Effector memory CD8-positive, alpha-beta T cell (primary cell): ENCODE results near the gene NTRK3.

ENCODE experiments used
- ATAC-seq: fragments of 150-1000 bp; cut with Tn5 transposase; replicated peaks from 2 replicates; pipeline ENCODE4 v1.10.0; 2021; ENCODE audit warnings: mild to moderate bottlenecking, moderate library complexity
- DNase-seq, 3 experiments: peaks; one replicate each; pipeline ENCODE4 v3.0.0; 2021
- H3K27ac Mint-ChIP-seq, 2 donors: one replicate each; pipeline ENCODE4 v1.8.0; 2022; ENCODE audit warnings: mild to moderate bottlenecking in 2 of 2, mixed read lengths in 2 of 2, moderate library complexity in 2 of 2
- H3K27me3 Mint-ChIP-seq, 2 donors: one replicate each; pipeline ENCODE4 v1.8.0; 2022; ENCODE audit warnings: mixed read lengths in 2 of 2
- H3K36me3 Mint-ChIP-seq: one replicate; pipeline ENCODE4 v1.8.0; 2022; ENCODE audit warnings: mild to moderate bottlenecking, moderate library complexity, mixed read lengths; ENCODE audit not compliant: insufficient read depth
- H3K4me1 Mint-ChIP-seq, 2 donors: one replicate each; pipeline ENCODE4 v1.8.0; 2022; ENCODE audit warnings: low read depth in 2 of 2, mixed read lengths in 2 of 2
- H3K4me3 Mint-ChIP-seq, 2 donors: one replicate each; pipeline ENCODE4 v1.8.0; 2022; ENCODE audit warnings: mild to moderate bottlenecking in 2 of 2, mixed read lengths in 2 of 2, moderate library complexity in 2 of 2
- H3K9me3 Mint-ChIP-seq, 2 donors: one replicate each; pipeline ENCODE4 v1.8.0; 2022; ENCODE audit warnings: mixed read lengths in 2 of 2

Gene NTRK3

DNA sequence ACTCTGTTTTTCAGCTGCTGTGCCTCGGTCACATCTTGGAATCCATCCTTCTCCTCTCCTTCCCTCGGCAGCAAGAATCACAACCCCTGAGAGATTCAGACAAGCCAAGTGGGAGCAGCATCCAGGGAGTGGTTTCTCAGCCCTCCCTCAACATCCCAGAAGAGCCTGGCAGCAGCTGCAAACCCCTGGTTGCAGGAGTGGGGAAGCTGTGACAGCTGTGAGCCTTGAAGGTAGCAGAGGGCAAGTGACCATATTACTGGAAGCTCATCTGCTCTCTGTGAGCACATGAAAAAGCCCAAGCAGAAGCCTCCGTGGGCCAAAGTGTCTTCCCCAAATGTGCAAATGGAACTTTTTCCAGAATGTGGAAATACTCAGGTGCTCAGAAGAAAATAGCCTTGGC, 312.9 kb downstream of the NTRK3 start:
- no peak overlapping the region for H3K27ac Mint-ChIP-seq
- peaks cover 4 to 22% of the 10 kb centered on the region in 2 donors for H3K27me3 Mint-ChIP-seq
- no peaks in the 10 kb centered on the region for H3K4me1 Mint-ChIP-seq
- no peak overlapping the region for H3K4me3 Mint-ChIP-seq
- H3K36me3 Mint-ChIP-seq, result peaks cover 3% of the 10 kb centered on the region
- DNase-seq, result no peak
- H3K9me3 Mint-ChIP-seq, result no peaks in the 10 kb centered on the region
- no peak for ATAC-seq

DNA sequence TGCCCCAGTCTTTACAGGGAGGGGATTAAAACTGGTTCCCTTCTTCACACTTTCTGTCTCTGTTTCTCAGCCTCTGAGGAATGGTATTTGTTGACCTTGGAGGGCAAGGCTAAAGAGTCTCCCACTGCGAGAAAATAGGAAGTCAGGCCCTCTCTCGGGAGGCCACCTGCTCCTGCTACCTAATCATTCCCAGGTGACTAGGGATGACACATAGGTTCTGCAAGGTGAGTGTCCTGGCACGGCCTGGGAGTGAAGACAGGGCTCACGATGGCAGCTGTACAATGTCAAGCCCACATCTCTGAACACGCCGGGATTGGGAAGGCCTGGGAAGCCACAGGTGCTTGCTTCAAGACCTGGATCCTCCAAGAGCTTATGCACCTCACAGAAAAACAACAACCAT, 314.2 kb downstream of the NTRK3 start:
- Mint-ChIP-seq H3K36me3 (no peaks in the 10 kb centered on the region), H3K4me1 (no peaks in the 10 kb centered on the region), H3K4me3 (no peak overlapping the region), H3K27ac (no peak overlapping the region), H3K9me3 (no peaks in the 10 kb centered on the region), H3K27me3 (peaks cover 4 to 16% of the 10 kb centered on the region in 2 donors)
- DNase-seq (no peak), ATAC-seq (no peak)

DNA sequence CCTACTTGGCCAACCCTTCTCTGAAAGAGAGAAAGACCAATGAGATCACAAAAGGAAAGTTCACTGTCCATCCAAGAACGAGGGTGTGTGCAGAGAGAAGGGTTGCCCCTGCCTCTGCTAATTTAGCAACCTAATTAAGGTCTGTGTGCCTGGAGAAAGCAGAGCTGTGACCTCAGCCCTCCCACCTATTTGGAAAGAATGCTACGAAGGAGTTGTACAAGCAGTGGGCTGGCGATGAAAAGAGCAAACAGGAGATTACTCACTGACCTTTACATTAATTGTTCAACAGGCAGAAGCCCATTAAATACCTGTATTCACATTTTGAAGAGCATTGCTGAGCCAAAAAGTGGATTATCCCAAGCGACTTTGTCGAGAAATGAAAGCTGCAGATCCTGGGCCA, 314.9 kb downstream of the NTRK3 start:
- no peak for DNase-seq

DNA sequence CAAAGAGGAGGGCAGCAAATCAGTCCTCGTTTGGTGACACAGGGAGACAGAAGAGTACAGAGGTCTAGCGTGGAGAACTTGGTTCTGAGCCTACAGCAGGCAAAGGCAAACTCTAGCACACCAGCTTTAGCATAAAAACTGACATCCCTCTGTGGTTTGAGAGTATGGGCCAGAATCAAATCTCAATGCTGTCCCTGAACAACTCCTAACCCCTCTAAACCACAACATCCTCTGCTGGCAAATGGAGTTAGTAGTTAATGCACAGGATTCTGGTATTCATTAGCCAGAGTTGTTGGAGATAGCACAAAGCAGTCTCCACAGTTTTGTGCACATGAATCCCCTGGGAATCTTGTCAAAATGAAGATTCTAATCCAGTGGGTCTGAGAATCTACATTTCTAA, 315.8 kb downstream of the NTRK3 start:
- H3K27me3 Mint-ChIP-seq, result peaks cover 4 to 13% of the 10 kb centered on the region in 2 donors
- DNase-seq (no peak), ATAC-seq (no peak)
- no peaks in the 10 kb centered on the region for H3K36me3 Mint-ChIP-seq
- H3K4me3 Mint-ChIP-seq, result no peak overlapping the region
- no peak overlapping the region for H3K27ac Mint-ChIP-seq
- no peaks in the 10 kb centered on the region for H3K9me3 Mint-ChIP-seq
- H3K4me1 Mint-ChIP-seq, result no peaks in the 10 kb centered on the region

More for the DNA sequence above, 314.9 kb downstream of the NTRK3 start:
- ATAC-seq, result no peak
- Mint-ChIP-seq H3K36me3 (no peaks in the 10 kb centered on the region), H3K27me3 (peaks cover 4 to 13% of the 10 kb centered on the region in 2 donors), H3K4me1 (no peaks in the 10 kb centered on the region), H3K27ac (no peak overlapping the region), H3K9me3 (no peaks in the 10 kb centered on the region), H3K4me3 (no peak overlapping the region)

DNA sequence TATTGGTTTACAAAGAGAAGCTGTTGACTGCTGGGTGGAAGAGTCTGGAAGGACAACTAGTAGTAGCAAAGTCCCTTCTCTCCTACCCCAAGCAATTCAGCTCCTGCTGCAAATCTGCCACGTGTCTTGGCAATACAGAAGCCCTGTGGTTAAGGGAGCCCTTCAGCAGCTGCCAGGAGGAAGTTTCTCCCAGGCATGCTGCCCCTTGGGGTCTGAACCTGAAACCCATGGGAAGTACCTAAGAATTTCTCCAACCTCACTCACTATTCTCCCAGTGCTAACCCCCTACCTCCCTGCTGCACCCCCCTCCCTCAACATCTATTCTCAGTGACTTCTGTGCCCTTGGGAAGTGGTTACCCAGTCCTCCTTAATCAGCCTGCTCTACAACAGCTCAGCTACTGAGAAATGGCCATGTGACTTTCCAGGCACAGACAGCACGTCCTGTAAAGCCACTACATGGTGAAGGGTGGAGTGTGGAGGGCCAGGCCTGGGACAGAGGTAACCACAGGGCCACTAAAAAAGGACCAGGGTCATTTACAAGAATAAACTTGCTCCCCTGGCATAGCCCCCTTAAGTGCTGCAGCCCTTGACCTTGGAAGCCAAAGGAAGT, 316.6 kb downstream of the NTRK3 start:
- Mint-ChIP-seq H3K4me3 (no peak overlapping the region), H3K27ac (no peak overlapping the region), H3K9me3 (peaks cover 0 to 2% of the 10 kb centered on the region in 2 donors), H3K4me1 (no peaks in the 10 kb centered on the region), H3K36me3 (no peaks in the 10 kb centered on the region), H3K27me3 (peaks cover 4 to 13% of the 10 kb centered on the region in 2 donors)
- no peak for ATAC-seq
- DNase-seq, result no peak

DNA sequence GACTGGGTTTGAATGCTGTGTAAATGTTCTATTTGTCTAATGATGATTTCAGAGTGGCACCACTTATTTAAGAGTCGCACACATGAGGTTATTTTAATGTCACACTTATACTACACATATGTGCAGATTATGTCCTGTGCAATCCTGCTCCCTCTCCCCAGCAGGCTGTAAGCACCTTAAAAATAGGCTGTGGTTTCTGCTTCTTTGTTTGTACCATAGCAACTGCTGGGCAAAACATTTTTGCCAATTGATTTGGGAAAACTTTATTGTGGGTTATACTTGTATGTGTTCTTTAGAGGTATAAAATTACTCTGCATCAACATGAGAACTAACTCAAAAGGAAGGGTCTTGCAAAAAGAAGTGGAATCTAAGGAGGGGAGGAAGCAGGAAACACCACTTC, 318.5 kb downstream of the NTRK3 start:
- Mint-ChIP-seq H3K27me3 (peaks cover 4 to 13% of the 10 kb centered on the region in 2 donors), H3K36me3 (no peaks in the 10 kb centered on the region), H3K4me3 (no peak overlapping the region), H3K4me1 (no peaks in the 10 kb centered on the region), H3K9me3 (peaks cover 0 to 2% of the 10 kb centered on the region in 2 donors), H3K27ac (no peak overlapping the region)
- ATAC-seq (no peak), DNase-seq (no peak)

DNA sequence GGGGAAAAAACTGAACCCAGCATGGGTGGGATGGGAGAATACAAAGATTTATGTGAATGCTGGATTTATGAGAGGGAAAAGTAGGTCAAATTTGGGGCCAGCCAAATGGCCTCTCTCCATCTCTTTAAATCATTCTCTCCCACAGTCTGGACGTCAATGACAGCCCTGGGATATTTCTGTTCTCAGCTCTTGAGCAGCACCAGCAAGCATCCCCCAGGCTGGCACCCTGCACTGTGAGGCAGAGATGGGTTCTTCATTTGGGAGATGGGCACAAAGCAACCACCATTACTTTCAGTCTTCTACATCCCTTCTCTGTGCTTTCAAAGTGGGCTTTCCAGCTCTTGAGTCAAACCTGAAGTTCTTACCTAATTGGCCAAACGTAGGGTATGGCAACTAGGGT, 321.0 kb downstream of the NTRK3 start:
- Mint-ChIP-seq H3K4me3 (no peak overlapping the region), H3K36me3 (no peaks in the 10 kb centered on the region), H3K4me1 (no peaks in the 10 kb centered on the region), H3K27ac (no peak overlapping the region), H3K9me3 (peaks cover 0 to 2% of the 10 kb centered on the region in 2 donors), H3K27me3 (no peaks in the 10 kb centered on the region)
- DNase-seq, result no peak
- ATAC-seq, result no peak

DNA sequence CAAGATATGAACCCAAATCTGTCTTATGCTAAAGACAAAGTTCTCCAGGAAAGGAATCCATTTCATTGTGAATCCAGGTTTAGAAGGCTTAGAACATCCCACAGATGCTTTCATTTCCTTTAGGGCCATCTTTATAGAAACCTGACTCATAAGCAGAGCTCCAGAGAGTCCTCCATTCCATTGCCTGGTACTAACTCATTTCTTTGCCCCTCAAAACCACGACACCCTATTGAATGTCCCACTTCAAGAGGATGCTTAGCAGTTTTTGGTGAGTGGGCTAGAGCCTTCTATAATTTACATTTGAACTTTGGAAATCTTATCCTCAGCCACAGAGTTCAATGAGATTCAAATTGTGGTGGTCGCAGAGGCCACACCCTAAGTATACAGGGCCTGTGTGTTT, 325.0 kb downstream of the NTRK3 start:
- ATAC-seq, result no peak
- no peaks in the 10 kb centered on the region for H3K27me3 Mint-ChIP-seq
- no peak overlapping the region for H3K4me3 Mint-ChIP-seq
- H3K36me3 Mint-ChIP-seq, result no peaks in the 10 kb centered on the region
- no peak for DNase-seq
- no peaks in the 10 kb centered on the region for H3K4me1 Mint-ChIP-seq
- peaks cover 0 to 2% of the 10 kb centered on the region in 2 donors for H3K9me3 Mint-ChIP-seq
- no peak overlapping the region for H3K27ac Mint-ChIP-seq

DNA sequence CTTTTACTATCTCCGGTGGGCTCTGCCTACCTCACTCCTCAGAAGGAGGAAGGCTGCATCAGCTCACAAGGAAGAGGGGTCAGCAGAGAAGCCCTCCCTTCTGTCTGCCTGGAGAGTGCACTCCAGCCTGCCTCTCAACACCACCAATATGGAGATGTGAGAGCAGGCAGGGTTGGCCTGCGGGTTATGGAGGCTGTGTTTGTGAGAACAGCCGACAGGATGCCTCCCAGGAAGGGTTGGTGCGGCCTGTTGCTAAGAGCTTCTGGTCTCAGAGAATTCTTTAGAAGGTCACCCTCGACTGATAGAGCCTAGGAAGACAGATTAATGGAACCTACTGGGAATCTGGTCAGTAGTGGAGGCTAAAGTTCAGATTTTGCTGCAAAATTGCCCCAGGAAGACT, 326.1 kb downstream of the NTRK3 start:
- Mint-ChIP-seq H3K27ac (no peak overlapping the region), H3K4me1 (no peaks in the 10 kb centered on the region)

DNA sequence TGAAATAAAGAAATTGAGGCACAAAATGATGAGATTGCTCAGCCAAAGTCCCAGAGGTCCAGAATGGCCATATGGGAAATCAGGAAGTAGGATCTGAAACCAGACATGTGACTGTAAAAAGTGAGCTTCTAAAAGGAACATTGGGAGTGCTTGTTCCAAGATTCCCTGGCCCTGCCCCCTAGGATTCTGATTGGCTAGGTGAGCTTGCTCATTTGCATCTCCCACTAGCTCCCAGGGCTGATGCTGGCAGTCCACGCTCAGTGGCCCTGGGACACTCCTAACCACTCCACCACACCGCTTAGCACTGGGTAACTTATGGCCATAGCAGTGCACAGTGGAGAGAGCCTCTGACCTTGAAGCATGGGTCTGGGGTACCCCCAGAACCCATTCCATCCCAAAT, 326.7 kb downstream of the NTRK3 start:
- Mint-ChIP-seq H3K27ac (no peak overlapping the region), H3K9me3 (no peaks in the 10 kb centered on the region), H3K4me1 (no peaks in the 10 kb centered on the region), H3K4me3 (no peak overlapping the region), H3K27me3 (peaks cover 0 to under 1% of the 10 kb centered on the region in 2 donors), H3K36me3 (no peaks in the 10 kb centered on the region)
- DNase-seq (no peak), ATAC-seq (no peak)

More for the DNA sequence above, 326.1 kb downstream of the NTRK3 start:
- DNase-seq (no peak), ATAC-seq (no peak)
- Mint-ChIP-seq H3K36me3 (no peaks in the 10 kb centered on the region), H3K4me3 (no peak overlapping the region), H3K9me3 (peaks cover 0 to 2% of the 10 kb centered on the region in 2 donors), H3K27me3 (no peaks in the 10 kb centered on the region)

DNA sequence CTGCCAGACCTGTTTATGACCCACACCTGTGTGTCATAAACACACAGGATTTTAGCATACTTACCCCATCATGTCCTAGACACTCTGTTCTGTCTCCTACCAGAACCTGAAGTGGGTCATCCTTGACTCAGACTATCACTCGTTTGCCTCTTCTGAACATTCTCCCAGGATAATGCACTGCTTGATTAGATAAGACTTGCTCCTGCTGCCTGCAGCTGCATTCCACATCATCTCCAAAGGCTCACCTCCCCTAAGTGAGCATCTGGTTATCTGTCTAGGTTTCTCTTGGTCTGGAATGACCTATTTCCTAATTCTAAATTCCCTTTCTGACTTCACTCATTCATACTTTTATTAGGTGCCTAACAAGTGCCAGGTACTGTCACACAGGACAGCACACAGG, 332.1 kb downstream of the NTRK3 start:
- H3K36me3 Mint-ChIP-seq, result no peaks in the 10 kb centered on the region
- H3K4me3 Mint-ChIP-seq, result no peak overlapping the region
- ATAC-seq (no peak), DNase-seq (no peak)
- H3K9me3 Mint-ChIP-seq, result no peaks in the 10 kb centered on the region
- no peaks in the 10 kb centered on the region for H3K4me1 Mint-ChIP-seq
- no peak overlapping the region for H3K27ac Mint-ChIP-seq
- H3K27me3 Mint-ChIP-seq, result peaks cover 0 to 8% of the 10 kb centered on the region in 2 donors

DNA sequence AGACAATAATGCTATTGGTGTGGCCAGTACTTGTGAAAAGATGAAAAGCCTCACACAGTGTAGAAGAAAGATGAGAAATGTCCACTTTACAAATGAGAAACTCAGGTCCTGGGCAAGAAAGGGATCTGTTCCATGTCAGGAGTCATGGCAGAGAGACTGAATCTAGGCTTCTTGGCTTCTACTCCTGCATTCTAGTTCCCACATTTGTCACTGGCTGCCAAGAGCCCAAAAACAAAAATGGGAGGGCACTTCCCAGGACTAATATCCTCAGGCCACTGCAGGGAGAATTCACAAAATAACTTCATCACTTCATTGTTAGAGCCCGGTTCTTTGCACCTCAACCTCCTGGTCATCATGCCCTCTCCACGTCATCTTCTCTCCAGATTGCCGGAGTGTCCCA, 337.5 kb downstream of the NTRK3 start:
- no peak overlapping the region for H3K4me3 Mint-ChIP-seq
- peaks cover 0 to 4% of the 10 kb centered on the region in 2 donors for H3K9me3 Mint-ChIP-seq
- no peak overlapping the region for H3K27ac Mint-ChIP-seq
- ATAC-seq (no peak), DNase-seq (no peak)
- H3K27me3 Mint-ChIP-seq, result no peaks in the 10 kb centered on the region
- H3K4me1 Mint-ChIP-seq, result no peaks in the 10 kb centered on the region
- no peaks in the 10 kb centered on the region for H3K36me3 Mint-ChIP-seq

DNA sequence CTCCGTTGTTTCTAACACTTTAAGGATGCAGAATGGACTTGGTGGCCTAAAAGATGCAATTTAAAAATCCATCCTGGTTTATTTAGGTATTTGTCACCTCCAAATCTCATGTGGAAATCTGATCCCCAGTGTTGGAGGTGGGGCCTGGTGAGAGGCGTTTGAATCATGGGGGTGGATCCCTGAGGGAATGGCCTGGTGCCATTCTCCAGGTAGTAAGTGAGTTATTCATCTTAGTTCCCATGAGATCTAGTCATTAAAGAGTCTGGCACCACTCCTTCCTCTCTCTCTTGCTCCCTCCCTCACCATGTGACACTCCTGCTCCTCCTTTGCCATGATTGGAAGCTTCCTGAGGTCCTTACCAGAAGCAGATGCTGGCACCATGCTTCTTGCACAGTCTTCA, 339.1 kb downstream of the NTRK3 start:
- DNase-seq, result no peak

DNA sequence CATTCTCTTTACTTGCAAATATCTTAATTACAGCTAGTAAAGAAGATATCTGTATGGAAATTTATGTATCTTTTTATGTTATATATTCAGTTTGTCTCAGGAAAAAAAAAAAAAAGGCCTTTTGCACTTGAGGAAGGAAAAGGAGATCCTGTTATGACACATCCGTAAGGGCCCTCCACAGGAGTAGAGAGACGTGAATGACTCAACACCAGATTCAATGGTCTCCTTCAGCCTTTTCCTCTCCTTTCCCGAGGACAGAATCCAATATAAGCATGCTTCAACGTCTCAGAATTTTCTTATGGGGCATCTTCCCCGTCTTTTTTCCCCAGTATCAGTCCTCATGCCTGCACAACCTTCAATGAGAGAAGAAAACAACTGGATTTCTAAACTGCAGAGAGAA, 340.3 kb downstream of the NTRK3 start:
- Mint-ChIP-seq H3K36me3 (no peaks in the 10 kb centered on the region), H3K4me3 (no peak overlapping the region), H3K27me3 (no peaks in the 10 kb centered on the region), H3K27ac (no peak overlapping the region), H3K9me3 (peaks cover 0 to 7% of the 10 kb centered on the region in 2 donors), H3K4me1 (no peaks in the 10 kb centered on the region)
- ATAC-seq, result no peak
- DNase-seq, result no peak

More for the DNA sequence above, 339.1 kb downstream of the NTRK3 start:
- ATAC-seq, result no peak
- Mint-ChIP-seq H3K27me3 (no peaks in the 10 kb centered on the region), H3K4me1 (no peaks in the 10 kb centered on the region), H3K4me3 (no peak overlapping the region), H3K27ac (no peak overlapping the region), H3K9me3 (peaks cover 0 to 4% of the 10 kb centered on the region in 2 donors), H3K36me3 (no peaks in the 10 kb centered on the region)

DNA sequence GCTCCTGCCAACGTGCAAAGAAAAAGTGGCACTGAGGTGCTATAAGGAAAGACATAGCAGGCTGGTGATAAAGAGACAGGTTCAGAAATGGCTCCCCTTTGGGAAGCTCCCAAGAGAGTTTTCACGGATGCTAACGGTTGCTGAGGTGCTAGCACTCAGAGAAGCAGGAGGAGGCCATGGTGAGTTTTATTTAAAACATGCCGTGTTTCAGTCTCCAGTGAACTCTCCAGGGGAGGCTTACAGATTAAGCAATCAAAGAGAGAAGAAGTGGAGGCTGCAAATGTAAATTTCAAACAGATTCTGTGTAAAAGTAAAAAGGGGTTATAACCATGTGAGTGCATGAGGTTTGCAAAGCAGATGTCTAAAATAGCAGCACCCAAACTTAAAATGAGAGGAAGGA, 346.2 kb downstream of the NTRK3 start:
- Mint-ChIP-seq H3K27me3 (peaks cover 15 to 28% of the 10 kb centered on the region in 2 donors), H3K9me3 (peaks cover 7 to 12% of the 10 kb centered on the region in 2 donors), H3K27ac (no peak overlapping the region), H3K4me3 (no peak overlapping the region), H3K36me3 (no peaks in the 10 kb centered on the region), H3K4me1 (no peaks in the 10 kb centered on the region)
- DNase-seq (no peak), ATAC-seq (no peak)
